Panc1 (cell line): ENCODE data around the gene ABCA7. TPM values are rescaled to one million over a fixed set of nuclear protein-coding genes. Genes with fewer than 3 reads are reported as not detected.

Experiments
- ATAC-seq: fragments of 200-7000 bp; cut with Tn5 transposase; 2 replicates; pipeline ENCODE4 v1.9.1; 2020; ENCODE audit warnings: mild to moderate bottlenecking, moderate library complexity
- BruUV-seq: library from RNA; stranded (reverse); fragments of 400-500 nt; replicated peaks from 2 replicates; lab custom pipeline; 2021; lab: Mats Ljungman, UMichigan
- CTCF ChIA-PET: fragments of 300-600 bp; sonication (Branson Sonifier 250); formaldehyde crosslinking; loops from one replicate; lab custom pipeline; 2022; ENCODE audit warnings: antibody characterized with exemption; lab: Charles Lee
- POLR2A ChIA-PET: fragments of 300-600 bp; sonication (Branson Sonifier 250); formaldehyde crosslinking; loops from one replicate; lab custom pipeline; 2022; ENCODE audit warnings: antibody characterized with exemption; lab: Charles Lee
- DNase-seq: peaks from one replicate; pipeline ENCODE4 v3.0.0-alpha.2; 2010; ENCODE audit warnings: low read depth, low spot score
- H3K27ac ChIP-seq: 2 replicates; pipeline ENCODE4 v1.5.1; 2011; ENCODE audit warnings: mild to moderate bottlenecking, low read length, inconsistent platforms
- H3K27me3 ChIP-seq: fragments of 200-500 bp; sonication (Bioruptor generic); 2 replicates; pipeline ENCODE4 v1.6.0; 2014; ENCODE audit warnings: low read length, inconsistent platforms; ENCODE audit not compliant: control insufficient read depth, insufficient read depth
- H3K36me3 ChIP-seq: fragments of 200-500 bp; sonication (Bioruptor generic); 2 replicates; pipeline ENCODE4 v1.5.1; 2014; ENCODE audit warnings: inconsistent platforms, mild to moderate bottlenecking, low read length, moderate library complexity; ENCODE audit not compliant: control insufficient read depth, insufficient read depth
- H3K4me1 ChIP-seq: 2 replicates; pipeline ENCODE4 v1.5.1; 2011; ENCODE audit warnings: inconsistent platforms, mild to moderate bottlenecking, low read length, moderate library complexity; ENCODE audit not compliant: control insufficient read depth, insufficient read depth
- H3K4me3 ChIP-seq, 2 experiments: 2 replicates each; pipeline ENCODE4 v1.5.1; 2011 to 2012; ENCODE audit warnings: low read depth in 2 of 2, low read length in 2 of 2, mild to moderate bottlenecking in 2 of 2, inconsistent platforms in 1 of 2, moderate library complexity in 1 of 2
- H3K9me3 ChIP-seq: fragments of 200-500 bp; sonication (Bioruptor generic); 2 replicates; pipeline ENCODE4 v1.5.1; 2014; ENCODE audit warnings: low read depth, mild to moderate bottlenecking, inconsistent platforms, low read length, moderate library complexity; ENCODE audit not compliant: control insufficient read depth, insufficient read depth
- CTCF ChIP-seq: fragments of 450-650 bp; IDR thresholded peaks from 2 replicates; pipeline ENCODE4 v1.5.1; 2017; ENCODE audit warnings: mild to moderate bottlenecking
- POLR2AphosphoS5 ChIP-seq: IDR thresholded peaks from 2 replicates; pipeline ENCODE4 v1.6.1; 2012; ENCODE audit warnings: mild to moderate bottlenecking, low read depth, low read length, moderate library complexity
- REST ChIP-seq, 2 experiments: IDR thresholded peaks; 2 replicates each; pipeline ENCODE4 v1.6.1; 2011 to 2012; ENCODE audit warnings: low read depth in 2 of 2, control low read depth in 1 of 2, low read length in 1 of 2, mild to moderate bottlenecking in 1 of 2, moderate library complexity in 1 of 2; ENCODE audit not compliant: insufficient read depth in 1 of 2
- SIN3A ChIP-seq: IDR thresholded peaks from 2 replicates; pipeline ENCODE4 v1.6.1; 2012; ENCODE audit warnings: low read depth, mild to moderate bottlenecking, low read length, moderate library complexity, borderline replicate concordance; ENCODE audit not compliant: insufficient read depth
- TCF7L2 ChIP-seq: IDR thresholded peaks from 2 replicates; pipeline ENCODE4 v1.6.1; 2011; ENCODE audit warnings: mild to moderate bottlenecking, low read depth, low read length, inconsistent platforms
- in situ Hi-C: cut with HindIII; loops from 2 replicates; pipeline ENCODE4 v1.10.0; 2016; ENCODE audit warnings: low sequenced_read_pairs, low pct_unique_long_range_greater_than_20kb
- intact Hi-C: fragments of 100-400 bp; cut with micrococcal nuclease; formaldehyde crosslinking; loops from one replicate; pipeline ENCODE4 v1.10.0; 2022; ENCODE audit not compliant: unreplicated experiment
- total RNA-seq: library from RNA; stranded (reverse); gene quantifications from one replicate; pipeline ENCODE4 v1.2.1, GENCODE V29; 2021; ENCODE audit not compliant: unreplicated experiment

Gene ABCA7
- total RNA-seq, 1 experiment from 2014 or later: 47.5 TPM

GRCh38 chr19:1004803-1005664 lies 34.9 kb upstream of the ABCA7 start:
- no peaks in the 10 kb centered on the region for H3K9me3 ChIP-seq
- BruUV-seq: no TSS peak
- no peaks in the 10 kb centered on the region; the same call in 1 of the 2 replicates for H3K4me1 ChIP-seq
- intact Hi-C loops (no loop called here), in situ Hi-C loops (no loop called here)
- H3K4me3 ChIP-seq: no peak overlapping the region
- TF ChIP-seq TCF7L2 (no peak), REST (IDR thresholded peaks at IDR 0.05; ENCODE audit: insufficient read depth in 1 of 2, low read depth in 2 of 2, low read length in 1 of 2) (no peak), POLR2AphosphoS5 (no peak), SIN3A (no peak), CTCF (no peak)
- DNase-seq (no peak), ATAC-seq (no peak)
- H3K27ac ChIP-seq: no peak overlapping the region
- H3K27me3 ChIP-seq: no peaks in the 10 kb centered on the region
- CTCF ChIA-PET: no interaction called here
- POLR2A ChIA-PET: no interaction called here
- no peaks in the 10 kb centered on the region for H3K36me3 ChIP-seq

- in situ Hi-C loops: no loop called here
- ATAC-seq (no peak), DNase-seq (no peak)
- POLR2A ChIA-PET: no interaction called here
- CTCF ChIA-PET: no interaction called here
- Histone ChIP-seq H3K4me3 (no peak overlapping the region), H3K36me3 (no peaks in the 10 kb centered on the region), H3K27me3 (no peaks in the 10 kb centered on the region), H3K9me3 (no peaks in the 10 kb centered on the region), H3K27ac (no peak overlapping the region), H3K4me1 (no peaks in the 10 kb centered on the region; the same call in 1 of the 2 replicates)
- intact Hi-C loops: no loop called here
- BruUV-seq: no TSS peak
- no peak for TF ChIP-seq REST (IDR thresholded peaks at IDR 0.05; ENCODE audit: insufficient read depth in 1 of 2, low read depth in 2 of 2, low read length in 1 of 2)
- TF ChIP-seq SIN3A: no peak
- no peak for TF ChIP-seq POLR2AphosphoS5
- peak; percentile 19 for TF ChIP-seq CTCF
- no peak for TF ChIP-seq TCF7L2
These were observed 33.1 kb upstream of the ABCA7 start for GRCh38 chr19:1006711-1007398.
